Measurements from ENCODE around the gene TAF3.

Gene TAF3

GRCh38 chr10:8053446-8054243 lies 235.3 kb downstream of the TAF3 start:
- peak overlapping the region; percentile 89 for H3K27ac ChIP-seq (ENCODE audit: extremely low read depth, low read depth, low read length)
- H3K9me3 ChIP-seq (ENCODE audit: control insufficient read depth, insufficient read depth, low read depth, low read length): no peaks in the 10 kb centered on the region
- peak overlapping the region; percentile 63 for H3K4me3 ChIP-seq (ENCODE audit: low read depth, low read length)
- H3K4me1 ChIP-seq (ENCODE audit: control insufficient read depth, insufficient read depth, low read length): peaks cover 7% of the 10 kb centered on the region
- ChIA-PET POLR2A (interaction anchor here (0.6 to 1.3 kb wide), 9 partner anchors 35 to 480 kb away, joined by 3 to 6 read pairs (median 4); partner anchors contain the start of gene ATP5F1C), CTCF (interaction anchor here (0.6 to 1.1 kb wide), 2 partner anchors 56 to 94 kb away, joined by 3 to 7 read pairs; no protein-coding TSS in a partner anchor)
- H3K36me3 ChIP-seq (ENCODE audit: control insufficient read depth in 2 of 2, insufficient read depth in 1 of 2, low read length in 2 of 2): peaks cover 0 to 26% of the 10 kb centered on the region in 2 experiments; a peak in 2 of 3 replicates
- TF ChIP-seq KLF8 (tag by site-specific recombination; IDR thresholded peaks at IDR 0.05): peak; percentile 39; the same call in 1 of the 2 replicates
- TF ChIP-seq, protein P1, sequence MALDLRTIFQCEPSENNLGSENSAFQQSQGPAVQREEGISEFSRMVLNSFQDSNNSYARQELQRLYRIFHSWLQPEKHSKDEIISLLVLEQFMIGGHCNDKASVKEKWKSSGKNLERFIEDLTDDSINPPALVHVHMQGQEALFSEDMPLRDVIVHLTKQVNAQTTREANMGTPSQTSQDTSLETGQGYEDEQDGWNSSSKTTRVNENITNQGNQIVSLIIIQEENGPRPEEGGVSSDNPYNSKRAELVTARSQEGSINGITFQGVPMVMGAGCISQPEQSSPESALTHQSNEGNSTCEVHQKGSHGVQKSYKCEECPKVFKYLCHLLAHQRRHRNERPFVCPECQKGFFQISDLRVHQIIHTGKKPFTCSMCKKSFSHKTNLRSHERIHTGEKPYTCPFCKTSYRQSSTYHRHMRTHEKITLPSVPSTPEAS (tag by site-specific recombination; IDR thresholded peaks at IDR 0.05): no peak
- no peak for TF ChIP-seq ZNF585B (tag by site-specific recombination; IDR thresholded peaks at IDR 0.05)
- peak; percentile 50; the same call in 1 of the 2 replicates for TF ChIP-seq WT1 (tag by site-specific recombination; IDR thresholded peaks at IDR 0.05)
- TF ChIP-seq ZFP69B (tag by site-specific recombination; IDR thresholded peaks at IDR 0.05): peak; percentile 78
- no peak for TF ChIP-seq ZNF792 (tag by site-specific recombination; IDR thresholded peaks at IDR 0.05)
- TF ChIP-seq ZBTB11 (tag by site-specific recombination; conservative IDR thresholded peaks at IDR 0.05; ENCODE audit: low read depth): no peak
- TF ChIP-seq ZNF433 (tag by site-specific recombination; IDR thresholded peaks at IDR 0.05; ENCODE audit: low read depth): no peak
- no peak; the same call in 1 of the 2 replicates for TF ChIP-seq ZNF660 (tag by site-specific recombination; IDR thresholded peaks at IDR 0.05)
- TF ChIP-seq, protein P2, sequence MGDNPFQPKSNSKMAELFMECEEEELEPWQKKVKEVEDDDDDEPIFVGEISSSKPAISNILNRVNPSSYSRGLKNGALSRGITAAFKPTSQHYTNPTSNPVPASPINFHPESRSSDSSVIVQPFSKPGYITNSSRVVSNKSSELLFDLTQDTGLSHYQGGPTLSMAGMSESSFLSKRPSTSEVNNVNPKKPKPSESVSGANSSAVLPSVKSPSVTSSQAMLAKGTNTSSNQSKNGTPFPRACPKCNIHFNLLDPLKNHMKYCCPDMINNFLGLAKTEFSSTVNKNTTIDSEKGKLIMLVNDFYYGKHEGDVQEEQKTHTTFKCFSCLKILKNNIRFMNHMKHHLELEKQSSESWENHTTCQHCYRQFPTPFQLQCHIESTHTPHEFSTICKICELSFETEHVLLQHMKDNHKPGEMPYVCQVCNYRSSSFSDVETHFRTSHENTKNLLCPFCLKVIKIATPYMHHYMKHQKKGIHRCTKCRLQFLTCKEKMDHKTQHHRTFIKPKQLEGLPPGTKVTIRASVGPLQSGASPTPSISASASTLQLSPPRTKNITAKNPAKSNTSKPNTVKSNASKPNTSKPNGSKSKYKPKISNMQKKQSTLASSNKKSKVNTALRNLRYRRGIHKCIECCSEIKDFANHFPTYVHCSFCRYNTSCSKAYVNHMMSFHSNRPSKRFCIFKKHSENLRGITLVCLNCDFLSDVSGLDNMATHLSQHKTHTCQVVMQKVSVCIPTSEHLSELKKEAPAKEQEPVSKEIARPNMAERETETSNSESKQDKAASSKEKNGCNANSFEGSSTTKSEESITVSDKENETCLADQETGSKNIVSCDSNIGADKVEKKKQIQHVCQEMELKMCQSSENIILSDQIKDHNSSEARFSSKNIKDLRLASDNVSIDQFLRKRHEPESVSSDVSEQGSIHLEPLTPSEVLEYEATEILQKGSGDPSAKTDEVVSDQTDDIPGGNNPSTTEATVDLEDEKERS (tag by site-specific recombination; IDR thresholded peaks at IDR 0.05): no peak
- TF ChIP-seq, protein P3, sequence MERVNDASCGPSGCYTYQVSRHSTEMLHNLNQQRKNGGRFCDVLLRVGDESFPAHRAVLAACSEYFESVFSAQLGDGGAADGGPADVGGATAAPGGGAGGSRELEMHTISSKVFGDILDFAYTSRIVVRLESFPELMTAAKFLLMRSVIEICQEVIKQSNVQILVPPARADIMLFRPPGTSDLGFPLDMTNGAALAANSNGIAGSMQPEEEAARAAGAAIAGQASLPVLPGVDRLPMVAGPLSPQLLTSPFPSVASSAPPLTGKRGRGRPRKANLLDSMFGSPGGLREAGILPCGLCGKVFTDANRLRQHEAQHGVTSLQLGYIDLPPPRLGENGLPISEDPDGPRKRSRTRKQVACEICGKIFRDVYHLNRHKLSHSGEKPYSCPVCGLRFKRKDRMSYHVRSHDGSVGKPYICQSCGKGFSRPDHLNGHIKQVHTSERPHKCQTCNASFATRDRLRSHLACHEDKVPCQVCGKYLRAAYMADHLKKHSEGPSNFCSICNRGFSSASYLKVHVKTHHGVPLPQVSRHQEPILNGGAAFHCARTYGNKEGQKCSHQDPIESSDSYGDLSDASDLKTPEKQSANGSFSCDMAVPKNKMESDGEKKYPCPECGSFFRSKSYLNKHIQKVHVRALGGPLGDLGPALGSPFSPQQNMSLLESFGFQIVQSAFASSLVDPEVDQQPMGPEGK (tag by site-specific recombination; IDR thresholded peaks at IDR 0.05): peak; percentile 64
- TF ChIP-seq YY2 (tag by site-specific recombination; IDR thresholded peaks at IDR 0.05): no peak
- TF ChIP-seq ZNF394 (tag by site-specific recombination; IDR thresholded peaks at IDR 0.05; ENCODE audit: borderline replicate concordance): 0 out of 2 replicates have a peak, but pooled peaks have one; percentile 26
- TF ChIP-seq MZF1 (tag by site-specific recombination; IDR thresholded peaks at IDR 0.05; ENCODE audit: borderline replicate concordance): peak; percentile 77
- TF ChIP-seq ZNF777 (tag by site-specific recombination; IDR thresholded peaks at IDR 0.05; ENCODE audit: borderline replicate concordance): no peak
- no peak for TF ChIP-seq ZNF510 (tag by site-specific recombination; IDR thresholded peaks at IDR 0.05; ENCODE audit: insufficient replicate concordance)
- 0 out of 2 replicates have a peak, but pooled peaks have one; percentile 23 for TF ChIP-seq ZNF596 (tag by site-specific recombination; IDR thresholded peaks at IDR 0.05)
- no peak for TF ChIP-seq ZNF121 (tag by site-specific recombination; IDR thresholded peaks at IDR 0.05)
- TF ChIP-seq SP7 (tag by site-specific recombination; IDR thresholded peaks at IDR 0.05): peak; percentile 70
- no peak for TF ChIP-seq ZNF621 (tag by site-specific recombination; IDR thresholded peaks at IDR 0.05)
- TF ChIP-seq ZNF521 (tag by site-specific recombination; IDR thresholded peaks at IDR 0.05): no peak
- no peak for TF ChIP-seq ZNF664 (tag by site-specific recombination; IDR thresholded peaks at IDR 0.05)
- peak; percentile 22; the same call in 1 of the 2 replicates for TF ChIP-seq ZNF561 (tag by site-specific recombination; IDR thresholded peaks at IDR 0.05; ENCODE audit: borderline replicate concordance)
- no peak for TF ChIP-seq HOXC10 (CRISPR knock-in tag; IDR thresholded peaks at IDR 0.05)

Measured in HEK293 (cell line).